Effector memory CD4-positive, alpha-beta T cell (primary cell): Measurements from ENCODE around the gene TPRN.

Experiments used
- DNase-seq, 3 donors: peaks; one replicate each; pipeline ENCODE4 v3.0.0-alpha.2; 2020
- H3K27ac ChIP-seq: 2 replicates; pipeline ENCODE4 v1.7.0; 2013; ENCODE audit warnings: mild to moderate bottlenecking, low read length, moderate library complexity; ENCODE audit not compliant: insufficient read depth, poor library complexity, severe bottlenecking
- H3K27me3 ChIP-seq: replicated peaks from 2 replicates; pipeline ENCODE4 v1.7.0; 2013; ENCODE audit warnings: mild to moderate bottlenecking, low read length; ENCODE audit not compliant: insufficient read depth, control insufficient read depth, poor library complexity, severe bottlenecking
- H3K36me3 ChIP-seq: 2 replicates; pipeline ENCODE4 v1.7.0; 2013; ENCODE audit warnings: mild to moderate bottlenecking, low read length, moderate library complexity; ENCODE audit not compliant: control insufficient read depth, insufficient read depth
- H3K4me1 ChIP-seq: 2 replicates; pipeline ENCODE4 v1.7.0; 2013; ENCODE audit warnings: low read length, mild to moderate bottlenecking; ENCODE audit not compliant: control insufficient read depth, insufficient read depth, poor library complexity, severe bottlenecking
- H3K4me3 ChIP-seq: 2 replicates; pipeline ENCODE4 v1.7.0; 2013; ENCODE audit warnings: low read length, low read depth, mild to moderate bottlenecking; ENCODE audit not compliant: insufficient read depth, poor library complexity, severe bottlenecking
- H3K9me3 ChIP-seq: 2 replicates; pipeline ENCODE4 v1.7.0; 2013; ENCODE audit warnings: mild to moderate bottlenecking, low read length, moderate library complexity; ENCODE audit not compliant: control insufficient read depth

The TPRN gene

DNA sequence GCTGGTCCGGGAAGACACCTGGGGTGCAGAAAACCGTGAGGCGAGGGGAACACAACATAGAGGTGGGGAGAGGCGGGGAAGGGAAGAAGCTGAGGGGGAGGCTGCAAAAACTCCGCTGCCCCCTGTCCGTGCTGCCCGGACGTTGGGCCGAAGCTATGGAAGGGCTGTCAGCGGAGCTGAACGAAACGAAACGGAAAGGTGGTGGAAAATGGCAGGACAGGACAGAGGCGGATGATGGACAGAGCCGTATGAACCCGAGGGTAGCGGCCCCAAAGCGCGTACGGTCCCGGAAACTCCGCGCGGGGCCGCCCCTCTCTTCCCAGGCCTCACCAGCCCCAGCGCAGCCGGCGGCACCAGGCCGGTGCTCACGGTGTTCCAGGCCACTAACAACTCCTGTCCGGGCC, 12.5 kb downstream of the TPRN start:
- Histone ChIP-seq H3K36me3 (peaks cover 42% of the 10 kb centered on the region), H3K27ac (peak overlapping the region; percentile 96), H3K4me3 (peak overlapping the region; percentile 88), H3K27me3 (no peaks in the 10 kb centered on the region), H3K9me3 (no peaks in the 10 kb centered on the region), H3K4me1 (peaks cover 37% of the 10 kb centered on the region)
- peak in 1 of 3 donors; percentile 2 for DNase-seq

DNA sequence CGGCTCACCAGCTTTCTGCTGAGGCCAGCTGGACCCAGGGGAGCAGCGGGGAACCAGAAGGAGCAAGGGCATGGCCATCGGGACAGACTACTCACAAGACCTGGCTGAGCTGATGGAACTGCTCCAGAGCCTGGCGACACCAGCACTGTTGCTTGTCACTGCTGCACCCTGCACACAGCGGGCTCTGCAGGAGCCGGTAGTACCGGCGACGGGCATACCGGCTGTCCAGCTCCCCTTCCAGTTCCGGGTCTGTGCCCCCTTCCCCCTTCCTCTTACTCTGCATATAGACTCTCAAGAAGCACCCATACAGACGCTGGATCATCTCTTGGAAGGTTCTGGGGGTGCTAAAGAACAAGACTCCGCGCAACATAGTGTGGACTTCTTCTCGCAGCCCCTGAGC, 13.2 kb downstream of the TPRN start:
- H3K36me3 ChIP-seq: peaks cover 49% of the 10 kb centered on the region
- no peaks in the 10 kb centered on the region for H3K27me3 ChIP-seq
- DNase-seq: no peak
- H3K4me3 ChIP-seq: peak overlapping the region; percentile 88
- H3K9me3 ChIP-seq: no peaks in the 10 kb centered on the region
- no peak overlapping the region for H3K27ac ChIP-seq
- H3K4me1 ChIP-seq: peaks cover 37% of the 10 kb centered on the region

DNA sequence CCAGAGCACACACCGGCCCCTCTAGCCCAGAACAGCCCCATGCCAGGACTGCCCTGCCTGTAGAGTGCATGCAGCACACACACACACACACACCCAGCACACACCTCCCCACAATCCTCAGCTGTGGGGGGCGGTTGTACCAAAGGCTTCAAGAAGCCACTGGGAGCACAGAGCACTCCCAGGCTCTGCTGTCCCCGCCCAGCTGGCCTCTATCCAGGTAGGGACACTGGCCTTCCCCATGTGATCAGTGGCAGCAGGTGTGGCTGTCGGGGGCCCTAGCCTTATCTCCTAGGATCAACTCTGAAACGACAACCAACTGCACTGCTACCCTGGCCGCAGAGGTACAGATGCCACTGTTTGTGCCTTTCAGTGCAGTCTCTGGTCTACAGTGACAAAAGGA, 14.2 kb downstream of the TPRN start:
- H3K4me1 ChIP-seq: peaks cover 37% of the 10 kb centered on the region
- peaks cover 55% of the 10 kb centered on the region for H3K36me3 ChIP-seq
- H3K27ac ChIP-seq: no peak overlapping the region
- no peak for DNase-seq
- no peaks in the 10 kb centered on the region for H3K9me3 ChIP-seq
- no peaks in the 10 kb centered on the region for H3K27me3 ChIP-seq
- no peak overlapping the region for H3K4me3 ChIP-seq

DNA sequence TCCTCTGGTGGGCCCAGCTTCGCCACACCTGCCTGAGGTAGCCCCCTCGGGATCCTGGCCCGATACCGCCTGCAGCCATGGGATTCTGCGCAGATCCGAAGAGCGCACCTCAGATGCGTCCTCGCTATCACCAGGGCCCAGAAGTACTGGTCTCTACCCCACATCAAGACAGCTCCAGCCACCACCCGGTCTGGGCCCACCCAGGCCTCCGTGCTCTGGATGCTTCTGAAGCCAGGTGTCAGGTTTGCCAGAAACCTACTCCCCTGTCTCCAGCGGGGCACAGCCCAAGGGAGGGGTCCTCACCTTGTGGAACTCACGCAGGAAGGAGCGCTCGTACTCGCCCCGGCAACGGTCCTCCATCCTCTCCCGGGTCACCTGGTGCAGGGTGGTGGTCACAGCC, 14.6 kb downstream of the TPRN start:
- Histone ChIP-seq H3K9me3 (no peaks in the 10 kb centered on the region), H3K4me1 (peaks cover 37% of the 10 kb centered on the region), H3K27ac (no peak overlapping the region), H3K36me3 (peaks cover 60% of the 10 kb centered on the region), H3K4me3 (no peak overlapping the region), H3K27me3 (no peaks in the 10 kb centered on the region)
- no peak for DNase-seq

DNA sequence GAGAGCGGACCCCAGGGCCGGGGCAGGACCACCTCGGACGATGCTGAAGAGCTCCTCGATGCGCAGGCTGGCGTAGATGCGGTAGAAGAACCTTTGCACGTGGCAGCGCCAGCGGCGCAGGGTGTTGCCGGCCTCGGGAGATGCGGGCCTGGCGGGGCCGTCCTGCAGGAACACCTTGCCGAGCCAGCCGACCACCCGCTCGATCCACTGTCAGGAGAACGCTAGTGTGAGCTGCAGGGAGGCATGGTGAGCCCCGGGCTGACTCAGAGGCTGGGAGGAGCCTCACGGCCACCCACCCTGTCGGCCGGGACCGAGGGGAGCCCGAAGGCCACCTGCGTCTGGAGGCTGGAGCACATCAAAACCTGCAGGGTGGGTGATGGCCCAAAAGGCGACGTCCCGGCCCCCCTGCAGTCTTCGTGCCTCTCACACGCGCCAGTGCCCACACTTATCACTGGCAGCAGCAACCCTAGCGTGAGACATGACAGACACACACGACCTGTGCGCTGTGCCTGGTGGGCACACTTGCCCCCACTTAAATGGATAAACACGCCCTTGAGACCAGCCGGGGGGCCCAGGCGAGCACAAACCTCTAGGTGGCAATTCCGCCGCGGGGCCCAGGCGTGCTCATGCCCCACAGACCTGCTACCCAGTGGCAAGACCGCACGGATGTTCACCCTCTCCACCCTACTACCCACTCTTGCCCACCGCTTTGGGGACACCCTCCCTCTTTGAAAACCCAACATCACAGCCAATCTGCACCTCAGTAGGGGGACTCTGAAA, 15.5 kb downstream of the TPRN start:
- H3K27ac ChIP-seq: no peak overlapping the region
- H3K27me3 ChIP-seq: no peaks in the 10 kb centered on the region
- no peak for DNase-seq
- no peaks in the 10 kb centered on the region for H3K9me3 ChIP-seq
- peaks cover 34% of the 10 kb centered on the region for H3K4me1 ChIP-seq
- peaks cover 64% of the 10 kb centered on the region for H3K36me3 ChIP-seq
- H3K4me3 ChIP-seq: no peak overlapping the region

DNA sequence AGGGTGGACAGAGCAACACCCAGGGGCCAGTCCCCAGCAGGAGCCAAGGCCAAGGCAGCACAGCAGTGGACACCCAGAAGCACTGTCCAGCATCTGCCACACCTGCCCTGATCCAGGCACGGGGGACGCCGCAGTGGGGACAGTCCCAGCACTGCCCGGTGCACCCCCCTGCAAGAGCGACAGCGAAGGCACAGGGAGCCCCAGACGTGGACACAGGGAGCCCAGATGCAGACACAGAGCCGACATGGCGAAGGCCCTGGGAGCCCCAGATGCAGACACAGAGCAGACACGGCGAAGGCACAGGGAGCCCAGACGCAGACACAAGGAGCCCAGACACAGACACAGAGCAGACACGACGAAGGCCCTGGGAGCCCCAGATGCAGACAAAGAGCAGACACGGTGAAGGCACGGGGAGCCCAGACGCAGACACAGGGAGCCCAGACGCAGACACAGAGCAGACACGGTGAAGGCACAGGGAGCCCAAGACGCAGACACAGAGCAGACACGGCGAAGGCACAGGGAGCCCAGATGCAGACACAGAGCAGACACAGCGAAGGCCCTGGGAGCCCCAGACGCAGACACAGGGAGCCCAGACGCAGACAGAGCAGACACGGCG, 16.5 kb downstream of the TPRN start:
- H3K4me3 ChIP-seq: no peak overlapping the region
- H3K27ac ChIP-seq: no peak overlapping the region
- no peak for DNase-seq
- H3K27me3 ChIP-seq: no peaks in the 10 kb centered on the region
- H3K4me1 ChIP-seq: peaks cover 25% of the 10 kb centered on the region
- H3K36me3 ChIP-seq: peaks cover 65% of the 10 kb centered on the region
- H3K9me3 ChIP-seq: no peaks in the 10 kb centered on the region

DNA sequence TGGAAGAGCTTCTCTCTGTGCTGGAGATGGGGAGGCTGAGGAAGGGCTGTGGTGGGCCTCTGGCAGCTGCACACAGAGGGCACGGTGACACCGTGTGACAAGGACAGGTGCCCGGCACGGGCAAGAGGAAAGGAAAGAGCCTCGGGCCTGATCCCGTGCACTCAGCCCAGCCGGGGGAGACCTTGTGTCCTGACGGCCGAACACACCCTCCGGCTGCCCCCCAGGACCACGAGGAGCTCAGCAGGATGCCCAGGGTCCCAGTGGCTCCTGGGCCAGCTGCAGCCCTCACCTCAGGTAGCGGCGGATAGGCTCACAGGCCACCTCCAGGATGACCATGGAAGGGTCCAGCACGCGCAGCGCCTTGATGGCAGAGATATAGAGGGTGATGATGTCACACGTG, 17.7 kb downstream of the TPRN start:
- Histone ChIP-seq H3K36me3 (peaks cover 75% of the 10 kb centered on the region), H3K4me1 (peaks cover 21% of the 10 kb centered on the region), H3K27ac (no peak overlapping the region), H3K4me3 (no peak overlapping the region), H3K27me3 (no peaks in the 10 kb centered on the region), H3K9me3 (no peaks in the 10 kb centered on the region)
- DNase-seq: no peak

DNA sequence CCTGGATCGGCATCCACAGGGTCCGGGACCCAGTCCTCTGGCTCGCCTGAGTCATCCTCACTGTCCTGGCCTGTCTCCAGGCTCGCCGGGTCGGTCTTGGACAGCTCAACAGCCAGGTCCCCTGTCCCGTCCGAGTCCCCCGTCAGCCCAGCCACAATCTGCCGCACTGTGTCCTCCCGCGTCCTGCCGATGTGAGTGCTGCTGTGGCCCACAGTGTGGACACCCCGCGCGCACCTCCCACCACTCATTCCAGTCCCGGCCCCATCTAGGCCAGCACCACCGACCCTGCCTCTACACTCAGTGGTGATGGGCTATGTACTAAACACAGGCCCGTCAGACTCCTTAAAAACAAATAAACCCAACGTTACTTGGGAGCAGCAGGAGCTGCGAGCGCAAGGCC, 18.9 kb downstream of the TPRN start:
- H3K9me3 ChIP-seq: no peaks in the 10 kb centered on the region
- no peak for DNase-seq
- no peaks in the 10 kb centered on the region for H3K27me3 ChIP-seq
- H3K4me3 ChIP-seq: no peak overlapping the region
- H3K36me3 ChIP-seq: peaks cover 75% of the 10 kb centered on the region
- H3K27ac ChIP-seq: no peak overlapping the region
- H3K4me1 ChIP-seq: peaks cover 10% of the 10 kb centered on the region

DNA sequence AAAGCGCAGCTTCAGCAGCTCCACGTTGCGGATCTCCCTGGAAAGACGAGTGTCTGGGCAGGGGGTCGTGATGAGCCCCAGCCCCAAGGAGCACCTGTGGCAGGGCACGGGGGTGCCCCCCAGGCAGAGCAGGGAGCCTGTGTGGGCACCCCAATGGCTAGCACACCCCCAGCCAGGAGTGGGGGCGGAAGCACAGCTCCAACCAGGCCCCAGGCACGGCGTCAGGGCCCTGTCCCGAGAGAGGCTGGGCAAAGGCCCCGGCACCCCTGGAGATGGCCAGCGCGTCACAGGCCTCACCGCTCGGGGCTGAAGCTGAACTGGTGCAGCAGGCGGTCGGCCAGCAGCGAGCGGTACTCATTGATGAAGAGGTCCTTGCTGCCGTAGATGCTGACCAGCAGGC, 20.1 kb downstream of the TPRN start:
- H3K4me3 ChIP-seq: no peak overlapping the region
- H3K36me3 ChIP-seq: peaks cover 67% of the 10 kb centered on the region
- H3K27ac ChIP-seq: no peak overlapping the region
- no peaks in the 10 kb centered on the region for H3K9me3 ChIP-seq
- no peaks in the 10 kb centered on the region for H3K27me3 ChIP-seq
- H3K4me1 ChIP-seq: no peaks in the 10 kb centered on the region
- no peak for DNase-seq

DNA sequence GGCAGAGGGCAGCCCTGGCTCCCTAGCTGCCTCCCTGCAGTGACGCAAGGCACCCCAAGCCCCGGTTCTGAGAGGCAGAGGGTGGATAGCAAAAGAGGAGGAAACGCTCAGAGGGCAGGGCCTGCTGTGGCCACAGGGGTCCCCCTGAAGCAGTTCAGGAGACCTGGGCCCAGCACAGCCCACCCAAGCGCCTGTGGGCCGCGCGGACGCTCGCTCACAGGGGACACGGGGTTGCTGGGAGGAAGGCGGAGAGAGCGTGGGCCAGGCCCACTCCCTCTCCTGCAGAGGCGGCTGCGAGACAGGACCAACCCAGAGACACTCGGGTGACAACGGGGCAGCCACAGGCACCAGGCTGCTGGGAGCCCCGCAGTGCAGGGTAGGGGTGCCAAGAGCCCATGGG, 20.8 kb downstream of the TPRN start:
- H3K4me3 ChIP-seq: no peak overlapping the region
- H3K27me3 ChIP-seq: no peaks in the 10 kb centered on the region
- H3K27ac ChIP-seq: no peak overlapping the region
- no peak for DNase-seq
- H3K36me3 ChIP-seq: peaks cover 62% of the 10 kb centered on the region
- no peaks in the 10 kb centered on the region for H3K4me1 ChIP-seq
- H3K9me3 ChIP-seq: no peaks in the 10 kb centered on the region
